M059J (cell line): Measurements from ENCODE around the gene RBM15. TPM values are rescaled to one million over a fixed set of nuclear protein-coding genes. Genes with fewer than 3 reads are reported as not detected.

Experiments
- DNase-seq: peaks from one replicate; pipeline ENCODE4 v3.0.0-alpha.2; 2012; ENCODE audit warnings: low read depth
- total RNA-seq: library from RNA; depleted of rRNA; stranded (reverse); fragments of >200 nt; shearing (Covaris generic); gene quantifications from 2 replicates; pipeline ENCODE4 v1.2.3, GENCODE V29; 2014; rRNA removed

RBM15 gene
- total RNA-seq, 1 experiment from 2014 or later = 35.8 TPM

- DNase-seq = no peak
Measured at GRCh38 chr1:110394493-110394820, 55.3 kb downstream of the RBM15 start.

Other genes with a start within 250 kb of the RBM15 start
- gene UBL4B, start 226.9 kb upstream of the RBM15 start, total RNA-seq = not detected in 2 replicates
- 0.12 and 0.59 TPM in 2 replicates for gene SLC6A17, start 188.9 kb upstream of the RBM15 start, total RNA-seq
- 0.07 and 0.91 TPM in 2 replicates for gene KCNC4, start 129.1 kb upstream of the RBM15 start, total RNA-seq
- 30.0 and 47.6 TPM in 2 replicates for gene SLC16A4, start 51.6 kb downstream of the RBM15 start, total RNA-seq
- 96.8 and 157 TPM in 2 replicates for gene LAMTOR5, start 68.3 kb downstream of the RBM15 start, total RNA-seq
- gene PROK1, start 111.8 kb downstream of the RBM15 start, total RNA-seq = 1.6 and 1.9 TPM in 2 replicates
- gene KCNA10, start 179.8 kb downstream of the RBM15 start, total RNA-seq = not detected in 2 replicates